ELR (cell line): ENCODE measurements around the gene SLC35D1.

Experiments used
- DNase-seq: peaks from one replicate; pipeline ENCODE4 v3.0.0-alpha.2; 2015; ENCODE audit warnings: low read depth

Gene SLC35D1

GRCh38 chr1:67044631-67045270 lies 9.2 kb downstream of the SLC35D1 start:
- peak; percentile 18 for DNase-seq

- DNase-seq, result no peak
These were observed 10.6 kb downstream of the SLC35D1 start for GRCh38 chr1:67043366-67043765.

- DNase-seq, result peak; percentile 16
These were observed 12.0 kb downstream of the SLC35D1 start for GRCh38 chr1:67041841-67042503.

GRCh38 chr1:67040405-67040804 lies 13.5 kb downstream of the SLC35D1 start:
- DNase-seq, result no peak

- DNase-seq, result no peak
These were observed 22.1 kb downstream of the SLC35D1 start for GRCh38 chr1:67031859-67032247.

- DNase-seq, result no peak
These were observed 22.7 kb downstream of the SLC35D1 start for GRCh38 chr1:67031121-67031858.

GRCh38 chr1:67029472-67029871 lies 24.5 kb downstream of the SLC35D1 start:
- no peak for DNase-seq

GRCh38 chr1:67020765-67021164 lies 33.2 kb downstream of the SLC35D1 start:
- no peak for DNase-seq

GRCh38 chr1:67020304-67020703 lies 33.6 kb downstream of the SLC35D1 start:
- DNase-seq, result no peak

- DNase-seq, result peak; percentile 61
These were observed 34.3 kb downstream of the SLC35D1 start for GRCh38 chr1:67019600-67020136.

- DNase-seq, result no peak
These were observed 34.8 kb downstream of the SLC35D1 start for GRCh38 chr1:67019121-67019520.

GRCh38 chr1:67018574-67018973 lies 35.4 kb downstream of the SLC35D1 start:
- DNase-seq, result no peak

- DNase-seq, result peak; percentile 74
These were observed 40.4 kb downstream of the SLC35D1 start for GRCh38 chr1:67013573-67013972.

GRCh38 chr1:67009792-67010191 lies 44.2 kb downstream of the SLC35D1 start:
- no peak for DNase-seq

GRCh38 chr1:67005068-67005467 lies 48.9 kb downstream of the SLC35D1 start:
- DNase-seq, result no peak

GRCh38 chr1:67004176-67004575 lies 49.8 kb downstream of the SLC35D1 start:
- no peak for DNase-seq

GRCh38 chr1:67001682-67002425 lies 52.1 kb downstream of the SLC35D1 start:
- no peak for DNase-seq

GRCh38 chr1:66999640-67000400 lies 54.1 kb downstream of the SLC35D1 start:
- DNase-seq, result no peak

GRCh38 chr1:66998972-66999371 lies 55.0 kb downstream of the SLC35D1 start:
- DNase-seq, result no peak

- DNase-seq, result peak; percentile 74
These were observed 57.8 kb downstream of the SLC35D1 start for GRCh38 chr1:66996018-66996682.

GRCh38 chr1:66993076-66993475 lies 60.9 kb downstream of the SLC35D1 start:
- DNase-seq, result no peak
